ENCODE results near the gene ATOH8. TPM values are rescaled to one million over a fixed set of nuclear protein-coding genes. Genes with fewer than 3 reads are reported as not detected.

The ATOH8 gene
- total RNA-seq, 1 experiment from 2014 or later, result 0.81 TPM

DNA sequence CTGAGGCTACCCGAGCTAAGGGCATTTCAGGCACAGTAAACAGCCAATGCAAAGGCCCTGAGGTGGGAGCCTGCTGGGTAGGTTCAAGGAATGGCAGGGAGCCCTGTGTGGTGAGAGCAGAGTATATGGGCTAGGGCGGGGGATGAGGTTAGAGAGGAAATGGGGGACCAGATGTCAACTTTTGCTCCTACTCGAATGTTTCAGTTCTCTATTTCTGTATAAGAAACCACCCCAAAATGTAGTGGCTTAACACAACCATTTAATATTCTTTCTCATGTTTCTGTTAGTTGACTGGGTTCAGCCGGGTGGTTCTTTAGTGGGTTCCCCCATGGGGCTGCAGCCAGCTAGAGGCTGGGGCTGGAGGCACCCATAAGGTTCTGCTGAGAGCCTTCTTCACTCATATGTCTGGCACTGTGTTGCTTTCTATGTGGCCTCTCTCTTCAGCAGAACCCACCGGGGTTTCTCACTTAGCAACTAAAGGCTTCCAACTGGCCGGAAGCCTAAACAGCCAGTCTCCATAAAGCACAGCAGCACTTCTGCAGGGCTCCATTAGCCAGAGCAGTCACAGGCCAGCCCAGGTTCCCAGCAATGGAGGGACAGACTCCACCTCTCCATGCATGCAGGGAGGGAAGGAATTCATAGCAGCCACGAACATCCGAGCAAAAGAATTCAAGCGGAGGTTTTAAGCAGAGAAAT lies 5.6 kb upstream of the ATOH8 start (continued):
- TF ChIP-seq, protein P1, sequence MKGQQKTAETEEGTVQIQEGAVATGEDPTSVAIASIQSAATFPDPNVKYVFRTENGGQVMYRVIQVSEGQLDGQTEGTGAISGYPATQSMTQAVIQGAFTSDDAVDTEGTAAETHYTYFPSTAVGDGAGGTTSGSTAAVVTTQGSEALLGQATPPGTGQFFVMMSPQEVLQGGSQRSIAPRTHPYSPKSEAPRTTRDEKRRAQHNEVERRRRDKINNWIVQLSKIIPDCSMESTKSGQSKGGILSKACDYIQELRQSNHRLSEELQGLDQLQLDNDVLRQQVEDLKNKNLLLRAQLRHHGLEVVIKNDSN (CRISPR knock-in tag; IDR thresholded peaks at IDR 0.05), result no peak
- TF ChIP-seq, protein P2, sequence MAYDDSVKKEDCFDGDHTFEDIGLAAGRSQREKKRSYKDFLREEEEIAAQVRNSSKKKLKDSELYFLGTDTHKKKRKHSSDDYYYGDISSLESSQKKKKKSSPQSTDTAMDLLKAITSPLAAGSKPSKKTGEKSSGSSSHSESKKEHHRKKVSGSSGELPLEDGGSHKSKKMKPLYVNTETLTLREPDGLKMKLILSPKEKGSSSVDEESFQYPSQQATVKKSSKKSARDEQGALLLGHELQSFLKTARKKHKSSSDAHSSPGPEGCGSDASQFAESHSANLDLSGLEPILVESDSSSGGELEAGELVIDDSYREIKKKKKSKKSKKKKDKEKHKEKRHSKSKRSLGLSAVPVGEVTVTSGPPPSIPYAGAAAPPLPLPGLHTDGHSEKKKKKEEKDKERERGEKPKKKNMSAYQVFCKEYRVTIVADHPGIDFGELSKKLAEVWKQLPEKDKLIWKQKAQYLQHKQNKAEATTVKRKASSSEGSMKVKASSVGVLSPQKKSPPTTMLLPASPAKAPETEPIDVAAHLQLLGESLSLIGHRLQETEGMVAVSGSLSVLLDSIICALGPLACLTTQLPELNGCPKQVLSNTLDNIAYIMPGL (CRISPR knock-in tag; IDR thresholded peaks at IDR 0.05), result no peak
- TF ChIP-seq CBFB (CRISPR knock-in tag; IDR thresholded peaks at IDR 0.05; ENCODE audit: low read depth) (no peak), ZBTB21 (CRISPR knock-in tag; IDR thresholded peaks at IDR 0.05; ENCODE audit: borderline replicate concordance) (no peak), SMAD3 (CRISPR knock-in tag; IDR thresholded peaks at IDR 0.05; ENCODE audit: borderline replicate concordance) (no peak), FOXK1 (CRISPR knock-in tag; IDR thresholded peaks at IDR 0.05) (no peak), RORB (CRISPR knock-in tag; IDR thresholded peaks at IDR 0.05) (no peak)
- TF ChIP-seq, protein P3, sequence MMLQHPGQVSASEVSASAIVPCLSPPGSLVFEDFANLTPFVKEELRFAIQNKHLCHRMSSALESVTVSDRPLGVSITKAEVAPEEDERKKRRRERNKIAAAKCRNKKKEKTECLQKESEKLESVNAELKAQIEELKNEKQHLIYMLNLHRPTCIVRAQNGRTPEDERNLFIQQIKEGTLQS (CRISPR knock-in tag; conservative IDR thresholded peaks at IDR 0.05), result no peak
- TF ChIP-seq, protein P4, sequence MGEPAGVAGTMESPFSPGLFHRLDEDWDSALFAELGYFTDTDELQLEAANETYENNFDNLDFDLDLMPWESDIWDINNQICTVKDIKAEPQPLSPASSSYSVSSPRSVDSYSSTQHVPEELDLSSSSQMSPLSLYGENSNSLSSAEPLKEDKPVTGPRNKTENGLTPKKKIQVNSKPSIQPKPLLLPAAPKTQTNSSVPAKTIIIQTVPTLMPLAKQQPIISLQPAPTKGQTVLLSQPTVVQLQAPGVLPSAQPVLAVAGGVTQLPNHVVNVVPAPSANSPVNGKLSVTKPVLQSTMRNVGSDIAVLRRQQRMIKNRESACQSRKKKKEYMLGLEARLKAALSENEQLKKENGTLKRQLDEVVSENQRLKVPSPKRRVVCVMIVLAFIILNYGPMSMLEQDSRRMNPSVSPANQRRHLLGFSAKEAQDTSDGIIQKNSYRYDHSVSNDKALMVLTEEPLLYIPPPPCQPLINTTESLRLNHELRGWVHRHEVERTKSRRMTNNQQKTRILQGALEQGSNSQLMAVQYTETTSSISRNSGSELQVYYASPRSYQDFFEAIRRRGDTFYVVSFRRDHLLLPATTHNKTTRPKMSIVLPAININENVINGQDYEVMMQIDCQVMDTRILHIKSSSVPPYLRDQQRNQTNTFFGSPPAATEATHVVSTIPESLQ (CRISPR knock-in tag; IDR thresholded peaks at IDR 0.05), result no peak
- TF ChIP-seq, protein P5, sequence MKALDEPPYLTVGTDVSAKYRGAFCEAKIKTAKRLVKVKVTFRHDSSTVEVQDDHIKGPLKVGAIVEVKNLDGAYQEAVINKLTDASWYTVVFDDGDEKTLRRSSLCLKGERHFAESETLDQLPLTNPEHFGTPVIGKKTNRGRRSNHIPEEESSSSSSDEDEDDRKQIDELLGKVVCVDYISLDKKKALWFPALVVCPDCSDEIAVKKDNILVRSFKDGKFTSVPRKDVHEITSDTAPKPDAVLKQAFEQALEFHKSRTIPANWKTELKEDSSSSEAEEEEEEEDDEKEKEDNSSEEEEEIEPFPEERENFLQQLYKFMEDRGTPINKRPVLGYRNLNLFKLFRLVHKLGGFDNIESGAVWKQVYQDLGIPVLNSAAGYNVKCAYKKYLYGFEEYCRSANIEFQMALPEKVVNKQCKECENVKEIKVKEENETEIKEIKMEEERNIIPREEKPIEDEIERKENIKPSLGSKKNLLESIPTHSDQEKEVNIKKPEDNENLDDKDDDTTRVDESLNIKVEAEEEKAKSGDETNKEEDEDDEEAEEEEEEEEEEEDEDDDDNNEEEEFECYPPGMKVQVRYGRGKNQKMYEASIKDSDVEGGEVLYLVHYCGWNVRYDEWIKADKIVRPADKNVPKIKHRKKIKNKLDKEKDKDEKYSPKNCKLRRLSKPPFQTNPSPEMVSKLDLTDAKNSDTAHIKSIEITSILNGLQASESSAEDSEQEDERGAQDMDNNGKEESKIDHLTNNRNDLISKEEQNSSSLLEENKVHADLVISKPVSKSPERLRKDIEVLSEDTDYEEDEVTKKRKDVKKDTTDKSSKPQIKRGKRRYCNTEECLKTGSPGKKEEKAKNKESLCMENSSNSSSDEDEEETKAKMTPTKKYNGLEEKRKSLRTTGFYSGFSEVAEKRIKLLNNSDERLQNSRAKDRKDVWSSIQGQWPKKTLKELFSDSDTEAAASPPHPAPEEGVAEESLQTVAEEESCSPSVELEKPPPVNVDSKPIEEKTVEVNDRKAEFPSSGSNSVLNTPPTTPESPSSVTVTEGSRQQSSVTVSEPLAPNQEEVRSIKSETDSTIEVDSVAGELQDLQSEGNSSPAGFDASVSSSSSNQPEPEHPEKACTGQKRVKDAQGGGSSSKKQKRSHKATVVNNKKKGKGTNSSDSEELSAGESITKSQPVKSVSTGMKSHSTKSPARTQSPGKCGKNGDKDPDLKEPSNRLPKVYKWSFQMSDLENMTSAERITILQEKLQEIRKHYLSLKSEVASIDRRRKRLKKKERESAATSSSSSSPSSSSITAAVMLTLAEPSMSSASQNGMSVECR (CRISPR knock-in tag; IDR thresholded peaks at IDR 0.05; ENCODE audit: borderline replicate concordance), result no peak

DNA sequence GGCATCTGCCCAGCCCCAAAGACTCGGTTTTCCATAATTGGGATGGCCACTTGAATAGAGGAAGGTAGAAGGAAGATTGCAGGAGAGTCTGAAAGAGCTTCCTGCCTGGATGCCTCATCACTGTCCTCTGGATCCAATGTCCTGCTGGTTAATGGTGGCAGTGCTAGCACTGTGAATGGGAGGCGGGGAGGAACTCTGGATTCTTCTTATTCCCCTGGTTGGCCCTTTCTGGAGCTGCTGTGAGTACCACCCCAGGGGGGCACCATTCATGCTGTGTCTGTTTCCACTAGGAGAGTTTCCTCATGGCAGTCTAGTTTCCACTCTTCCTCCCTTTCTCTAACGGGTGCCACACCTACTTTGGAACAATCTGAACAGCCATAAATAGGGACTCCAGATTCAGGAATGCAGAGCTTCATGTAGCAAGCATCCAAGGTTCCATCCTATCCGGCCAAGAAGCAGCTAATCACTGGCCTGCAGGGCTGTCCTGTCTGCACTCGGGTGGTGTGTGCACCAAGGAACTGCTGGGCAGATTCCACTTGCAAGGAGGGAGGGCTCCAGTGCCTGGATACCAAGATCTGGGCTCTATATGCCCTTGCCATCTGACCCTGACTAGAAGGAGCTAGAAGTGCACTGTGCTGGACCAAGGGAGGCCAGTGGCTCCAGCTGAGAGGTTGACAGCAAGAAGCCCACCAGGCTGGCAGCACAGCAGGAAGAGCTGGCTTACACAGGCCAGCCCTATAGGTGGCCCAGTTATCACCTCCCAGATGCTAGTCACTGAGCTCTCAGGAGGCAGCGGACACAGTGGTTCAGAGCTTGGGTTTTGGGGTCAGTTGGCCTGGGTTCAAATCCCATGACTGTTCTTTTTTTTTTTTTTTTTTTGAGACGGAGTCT lies 4.6 kb upstream of the ATOH8 start:
- no peaks in the 10 kb centered on the region for H3K36me3 Mint-ChIP-seq
- ATAC-seq, result no peak
- POLR2A ChIA-PET, result interaction anchor here (0.6 to 0.7 kb wide), 2 partner anchors 12 to 155 kb away, joined by 3 to 4 read pairs; no protein-coding TSS in a partner anchor
- no peak overlapping the region for H3K27ac Mint-ChIP-seq
- CTCF ChIA-PET, result interaction anchor here (0.6 to 6.2 kb wide), 18 partner anchors 9 to 115 kb away, joined by 3 to 126 read pairs (median 4); no protein-coding TSS in a partner anchor
- TF ChIP-seq, protein P6, sequence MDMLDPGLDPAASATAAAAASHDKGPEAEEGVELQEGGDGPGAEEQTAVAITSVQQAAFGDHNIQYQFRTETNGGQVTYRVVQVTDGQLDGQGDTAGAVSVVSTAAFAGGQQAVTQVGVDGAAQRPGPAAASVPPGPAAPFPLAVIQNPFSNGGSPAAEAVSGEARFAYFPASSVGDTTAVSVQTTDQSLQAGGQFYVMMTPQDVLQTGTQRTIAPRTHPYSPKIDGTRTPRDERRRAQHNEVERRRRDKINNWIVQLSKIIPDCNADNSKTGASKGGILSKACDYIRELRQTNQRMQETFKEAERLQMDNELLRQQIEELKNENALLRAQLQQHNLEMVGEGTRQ (CRISPR knock-in tag; IDR thresholded peaks at IDR 0.05), result no peak
- TF ChIP-seq TP53 (CRISPR knock-in tag; IDR thresholded peaks at IDR 0.05), result no peak
- TF ChIP-seq, protein P7, sequence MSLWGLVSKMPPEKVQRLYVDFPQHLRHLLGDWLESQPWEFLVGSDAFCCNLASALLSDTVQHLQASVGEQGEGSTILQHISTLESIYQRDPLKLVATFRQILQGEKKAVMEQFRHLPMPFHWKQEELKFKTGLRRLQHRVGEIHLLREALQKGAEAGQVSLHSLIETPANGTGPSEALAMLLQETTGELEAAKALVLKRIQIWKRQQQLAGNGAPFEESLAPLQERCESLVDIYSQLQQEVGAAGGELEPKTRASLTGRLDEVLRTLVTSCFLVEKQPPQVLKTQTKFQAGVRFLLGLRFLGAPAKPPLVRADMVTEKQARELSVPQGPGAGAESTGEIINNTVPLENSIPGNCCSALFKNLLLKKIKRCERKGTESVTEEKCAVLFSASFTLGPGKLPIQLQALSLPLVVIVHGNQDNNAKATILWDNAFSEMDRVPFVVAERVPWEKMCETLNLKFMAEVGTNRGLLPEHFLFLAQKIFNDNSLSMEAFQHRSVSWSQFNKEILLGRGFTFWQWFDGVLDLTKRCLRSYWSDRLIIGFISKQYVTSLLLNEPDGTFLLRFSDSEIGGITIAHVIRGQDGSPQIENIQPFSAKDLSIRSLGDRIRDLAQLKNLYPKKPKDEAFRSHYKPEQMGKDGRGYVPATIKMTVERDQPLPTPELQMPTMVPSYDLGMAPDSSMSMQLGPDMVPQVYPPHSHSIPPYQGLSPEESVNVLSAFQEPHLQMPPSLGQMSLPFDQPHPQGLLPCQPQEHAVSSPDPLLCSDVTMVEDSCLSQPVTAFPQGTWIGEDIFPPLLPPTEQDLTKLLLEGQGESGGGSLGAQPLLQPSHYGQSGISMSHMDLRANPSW (CRISPR knock-in tag; conservative IDR thresholded peaks at IDR 0.05; ENCODE audit: low read depth), result no peak
- H3K9me3 Mint-ChIP-seq, result no peaks in the 10 kb centered on the region
- H3K27me3 Mint-ChIP-seq (ENCODE audit: low read depth), result peaks cover 39% of the 10 kb centered on the region
- no peak overlapping the region for H3K4me3 Mint-ChIP-seq
- no peak for DNase-seq (ENCODE audit: low spot score)
- H3K4me1 Mint-ChIP-seq, result 0 out of 2 replicates have a peak, but pooled peaks cover 2% of the 10 kb centered on the region
